HL-60 (cell line): ENCODE measurements around the gene ZBTB46.

ENCODE experiments used
- DNase-seq, 2 experiments: peaks; one replicate each; pipeline ENCODE4 v3.0.0-alpha.2; 2010 to 2020; ENCODE audit warnings: low read depth in 1 of 2, low spot score in 1 of 2
- H3K27ac ChIP-seq: fragments of 250-450 bp; sonication (Bioruptor Pico); replicated peaks from 2 replicates; pipeline ENCODE4 v1.5.1; 2020; ENCODE audit warnings: mild to moderate bottlenecking, moderate library complexity
- H3K27me3 ChIP-seq: fragments of 250-450 bp; sonication (Bioruptor Pico); 2 replicates; pipeline ENCODE4 v1.5.1; 2021; ENCODE audit warnings: mild to moderate bottlenecking, moderate library complexity; ENCODE audit not compliant: insufficient read depth, poor library complexity, severe bottlenecking
- H3K4me3 ChIP-seq: replicated peaks from 2 replicates; pipeline ENCODE4 v1.5.1; 2011; ENCODE audit warnings: mild to moderate bottlenecking, control low read depth, low read length; ENCODE audit not compliant: insufficient read depth
- CTCF ChIP-seq: IDR thresholded peaks from one replicate; pipeline ENCODE4 v1.5.1; 2011; ENCODE audit warnings: low read length, control low read depth, inconsistent platforms; ENCODE audit not compliant: insufficient read depth
- GABPA ChIP-seq: IDR thresholded peaks from 2 replicates; pipeline ENCODE4 v1.6.1; 2012; ENCODE audit warnings: low read depth
- POLR2AphosphoS5 ChIP-seq: IDR thresholded peaks from 2 replicates; pipeline ENCODE4 v1.6.1; 2012; ENCODE audit warnings: low read depth
- REST ChIP-seq: IDR thresholded peaks from 2 replicates; pipeline ENCODE4 v1.6.1; 2012; ENCODE audit warnings: low read depth; ENCODE audit not compliant: insufficient replicate concordance
- SPI1 ChIP-seq: IDR thresholded peaks from 2 replicates; pipeline ENCODE4 v1.6.1; 2012; ENCODE audit warnings: low read depth, mild to moderate bottlenecking, borderline replicate concordance

The ZBTB46 gene

GRCh38 chr20:63705232-63706026 is 125.6 kb downstream of the ZBTB46 start:
- no peak overlapping the region for H3K27ac ChIP-seq
- H3K27me3 ChIP-seq: no peaks in the 10 kb centered on the region
- TF ChIP-seq POLR2AphosphoS5 (no peak), GABPA (no peak), REST (no peak), SPI1 (no peak), CTCF (no peak)
- DNase-seq: no peak
- H3K4me3 ChIP-seq: no peak overlapping the region

- TF ChIP-seq POLR2AphosphoS5 (no peak), SPI1 (no peak), REST (no peak), GABPA (no peak), CTCF (no peak)
- Histone ChIP-seq H3K4me3 (no peak overlapping the region), H3K27me3 (no peaks in the 10 kb centered on the region), H3K27ac (no peak overlapping the region)
- DNase-seq: no peak
Observed at GRCh38 chr20:63704749-63705117, 126.3 kb downstream of the ZBTB46 start.

- no peak for DNase-seq
- H3K27me3 ChIP-seq: no peaks in the 10 kb centered on the region
- no peak; the same call in 1 of the 2 replicates for TF ChIP-seq POLR2AphosphoS5
- TF ChIP-seq SPI1: no peak
- no peak for TF ChIP-seq GABPA
- no peak for TF ChIP-seq CTCF
- TF ChIP-seq REST: no peak
- H3K27ac ChIP-seq: no peak overlapping the region
- no peak overlapping the region for H3K4me3 ChIP-seq
Observed at GRCh38 chr20:63703976-63704748, 126.9 kb downstream of the ZBTB46 start.
